GM19463 (cell line): ENCODE results near the gene RNF227.
"Not testable (repeated sequence)": the region's sequence is repeated elsewhere in the genome, so short reads cannot be mapped to it uniquely, and the experiment has no call there.

Source experiments
- ATAC-seq: cut with Tn5 transposase; IDR thresholded peaks from one replicate; pipeline ENCODE4 v1.9.1; 2021; ENCODE audit warnings: mild to moderate bottlenecking, moderate library complexity; ENCODE audit not compliant: unreplicated experiment

The RNF227 gene

DNA sequence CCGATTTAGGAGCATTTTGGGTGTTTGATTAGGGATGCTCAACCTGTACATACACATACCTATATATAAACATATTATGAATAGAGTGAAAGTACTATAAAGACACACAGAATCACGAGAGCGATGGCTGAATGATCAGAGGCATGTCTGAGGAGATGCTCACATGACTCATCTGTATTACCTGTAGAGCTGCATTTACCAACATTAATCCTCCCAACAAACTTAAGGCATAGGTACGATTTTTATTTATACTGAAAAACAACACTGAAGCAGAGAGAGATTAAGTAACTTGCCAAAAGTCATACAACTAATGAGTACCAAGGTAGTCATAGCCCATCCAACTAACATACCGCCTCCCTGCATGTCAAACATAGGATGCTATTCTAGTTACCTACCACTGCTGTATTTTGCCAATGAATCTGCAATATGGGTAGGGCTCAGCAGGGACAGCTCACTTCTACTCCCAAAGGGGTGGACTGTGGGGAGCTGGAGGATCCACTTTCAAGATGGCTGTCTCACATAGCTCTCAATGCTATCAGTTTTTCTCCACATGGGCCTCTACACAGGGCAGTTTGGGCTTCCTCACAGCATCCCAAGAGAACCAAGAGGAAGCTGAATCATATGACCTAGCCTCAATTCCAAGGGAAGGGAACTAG, 51.0 kb downstream of the RNF227 start:
- no peak for ATAC-seq

DNA sequence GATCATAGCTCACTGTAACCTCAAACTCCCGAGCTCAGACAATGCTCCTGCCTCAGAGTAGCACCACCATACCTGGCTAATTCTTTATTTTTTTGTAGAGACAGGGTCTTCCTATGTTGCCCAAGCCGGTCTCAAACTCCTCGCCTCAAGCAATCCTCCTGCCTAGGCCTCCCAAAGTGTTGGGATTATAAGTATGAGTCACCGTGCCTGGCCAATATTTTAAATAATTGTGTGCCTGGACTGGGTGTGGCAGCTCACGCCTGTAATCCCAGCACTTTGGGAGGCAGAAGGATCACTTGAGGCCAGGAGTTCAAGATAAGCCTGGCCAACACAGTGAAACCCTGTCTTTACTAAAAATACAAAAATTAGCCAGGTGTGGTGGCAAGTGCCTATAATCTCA, 51.7 kb downstream of the RNF227 start:
- ATAC-seq = not testable (repeated sequence)
